HL-60/S4 (cell line): ENCODE measurements around the gene GRM3.
"Not testable (repeated sequence)": the region's sequence is repeated elsewhere in the genome, so short reads cannot be mapped to it uniquely, and the experiment has no call there.

Experiments
- in situ Hi-C: fragments of 300-500 bp; cut with MboI; formaldehyde crosslinking; loops from 2 replicates; pipeline ENCODE4 v1.14.3; 2022; ENCODE audit warnings: low sequenced_read_pairs

The GRM3 gene

GRCh38 chr7:86643561-86644281 lies at the start of gene GRM3:
GRM3 (plus strand) TSS chr7:86643909; CDS start chr7:86765146, 121,237 bp downstream.
- in situ Hi-C loops, result no loop called here

GRCh38 chr7:86598311-86598710 lies 45.4 kb upstream of the GRM3 start:
- in situ Hi-C loops, result no loop called here

- in situ Hi-C loops, result no loop called here
These were observed 45.0 kb upstream of the GRM3 start for GRCh38 chr7:86598721-86599120.

GRCh38 chr7:86600506-86601290 lies 43.0 kb upstream of the GRM3 start:
- in situ Hi-C loops, result no loop called here

GRCh38 chr7:86615711-86616110 lies 28.0 kb upstream of the GRM3 start:
- in situ Hi-C loops, result not testable (repeated sequence)

- in situ Hi-C loops, result no loop called here
These were observed 844 bp downstream of the GRM3 start for GRCh38 chr7:86644282-86645224.

- in situ Hi-C loops, result no loop called here
These were observed 1.5 kb downstream of the GRM3 start for GRCh38 chr7:86645225-86645608.

- in situ Hi-C loops, result no loop called here
These were observed 2.1 kb downstream of the GRM3 start for GRCh38 chr7:86645676-86646276.

- in situ Hi-C loops, result no loop called here
These were observed 3.8 kb downstream of the GRM3 start for GRCh38 chr7:86647385-86648094.

- in situ Hi-C loops, result no loop called here
These were observed 4.5 kb downstream of the GRM3 start for GRCh38 chr7:86648169-86648568.

- in situ Hi-C loops, result no loop called here
These were observed 10.4 kb downstream of the GRM3 start for GRCh38 chr7:86653919-86654659.

- in situ Hi-C loops, result no loop called here
These were observed 14.2 kb downstream of the GRM3 start for GRCh38 chr7:86657948-86658347.

- in situ Hi-C loops, result no loop called here
These were observed 17.3 kb downstream of the GRM3 start for GRCh38 chr7:86660950-86661462.

- in situ Hi-C loops, result no loop called here
These were observed 20.8 kb downstream of the GRM3 start for GRCh38 chr7:86664486-86664885.

GRCh38 chr7:86664991-86665390 lies 21.3 kb downstream of the GRM3 start:
- in situ Hi-C loops, result no loop called here

GRCh38 chr7:86665669-86666068 lies 22.0 kb downstream of the GRM3 start:
- in situ Hi-C loops, result no loop called here

- in situ Hi-C loops, result no loop called here
These were observed 24.0 kb downstream of the GRM3 start for GRCh38 chr7:86667732-86668131.

GRCh38 chr7:86668315-86668714 lies 24.6 kb downstream of the GRM3 start:
- in situ Hi-C loops, result no loop called here

GRCh38 chr7:86687831-86688230 lies 44.1 kb downstream of the GRM3 start:
- in situ Hi-C loops, result no loop called here
